ENCODE results near the gene MPI. TPM values are rescaled to one million over a fixed set of nuclear protein-coding genes. Genes with fewer than 3 reads are reported as not detected.

MPI gene
- polyA plus RNA-seq, 1 of the 3 experiments (the other 2 are of a cell fraction): 58.2 TPM

- TF ChIP-seq USF1 (IDR thresholded peaks at IDR 0.05; ENCODE audit: borderline replicate concordance, low read depth) (no peak), NRF1 (IDR thresholded peaks at IDR 0.05; ENCODE audit: low read depth, low read length) (no peak), IRF3 (IDR thresholded peaks at IDR 0.05; ENCODE audit: low read depth, low read length) (no peak), POLR2AphosphoS5 (IDR thresholded peaks at IDR 0.05; ENCODE audit: low read depth, low read length) (no peak)
Observed at GRCh38 chr15:74950078-74950908, 60.5 kb downstream of the MPI start (continued).

GRCh38 chr15:74951006-74951405 lies 61.2 kb downstream of the MPI start:
- no peaks in the 10 kb centered on the region for H3K9me2 ChIP-seq
- WGBS (ENCODE audit: low lambda C conversion rate): 79% methylated on average over 3 of the region's 3 CpGs
- H2AFZ ChIP-seq (ENCODE audit: low read depth): no peak overlapping the region
- ChIA-PET POLR2A (interaction anchor here (1.2 to 1.6 kb wide), 7 partner anchors 13 to 253 kb away, joined by 3 to 9 read pairs (median 6); partner anchors contain the start of genes COX5A, CSK, FAM219B and SCAMP5), CTCF (interaction anchor here (0.5 to 6.4 kb wide), 60 partner anchors 8 to 1015 kb away, joined by 3 to 165 read pairs (median 5); partner anchors contain the start of genes COX5A, CPLX3, CSK and EDC3)
- H3K4me2 ChIP-seq: no peak overlapping the region
- H3K4me1 ChIP-seq (ENCODE audit: control insufficient read depth in 1 of 2, insufficient read depth in 2 of 2, low read depth in 1 of 2, low read length in 1 of 2): peaks cover 0 to 24% of the 10 kb centered on the region in 2 experiments; a peak in 1 of 4 replicates
- H3K9me3 ChIP-seq: no peaks in the 10 kb centered on the region
- H3F3A ChIP-seq (replicated peaks; ENCODE audit: insufficient read depth): no peaks in the 10 kb centered on the region
- H3K9ac ChIP-seq: no peak overlapping the region
- no peaks in the 10 kb centered on the region for H3K79me2 ChIP-seq (ENCODE audit: insufficient read depth)
- no peak overlapping the region; a peak in 1 of 4 replicates for H3K27ac ChIP-seq (ENCODE audit: low read depth in 2 of 2, low read length in 1 of 2)
- no peak for DNase-seq
- H3K36me3 ChIP-seq (replicated peaks in 1 of 2; ENCODE audit: control insufficient read depth in 1 of 2, insufficient read depth in 2 of 2, low read length in 1 of 2): no peaks in the 10 kb centered on the region
- no peaks in the 10 kb centered on the region for H4K20me1 ChIP-seq (ENCODE audit: insufficient read depth)
- no peak overlapping the region for H3K4me3 ChIP-seq (ENCODE audit: low read depth in 2 of 2, low read length in 1 of 2)
- H3K27me3 ChIP-seq (ENCODE audit: insufficient read depth): no peaks in the 10 kb centered on the region
- TF ChIP-seq ZBTB33 (IDR thresholded peaks at IDR 0.05; ENCODE audit: borderline replicate concordance, low read depth): no peak
- no peak for TF ChIP-seq IRF3 (IDR thresholded peaks at IDR 0.05; ENCODE audit: low read depth, low read length)
- TF ChIP-seq NRF1 (IDR thresholded peaks at IDR 0.05; ENCODE audit: low read depth, low read length): no peak
- TF ChIP-seq TAF1 (IDR thresholded peaks at IDR 0.05; ENCODE audit: borderline replicate concordance, low read depth, low read length): no peak
- TF ChIP-seq REST (IDR thresholded peaks at IDR 0.05; ENCODE audit: low read depth, low read length): no peak
- no peak for TF ChIP-seq EP300 (IDR thresholded peaks at IDR 0.05; ENCODE audit: borderline replicate concordance in 1 of 2, low read depth in 1 of 2, low read length in 1 of 2)
- TF ChIP-seq FOXM1 (IDR thresholded peaks at IDR 0.05; ENCODE audit: low read depth): no peak
- TF ChIP-seq TEAD4 (IDR thresholded peaks at IDR 0.05; ENCODE audit: borderline replicate concordance, insufficient read depth): no peak
- TF ChIP-seq EZH2phosphoT487 (IDR thresholded peaks at IDR 0.05; ENCODE audit: borderline replicate concordance, low read depth): no peak
- no peak for TF ChIP-seq TCF12 (IDR thresholded peaks at IDR 0.05)
- TF ChIP-seq RXRA (IDR thresholded peaks at IDR 0.05; ENCODE audit: borderline replicate concordance, low read depth): no peak
- no peak for TF ChIP-seq MAX (IDR thresholded peaks at IDR 0.05; ENCODE audit: low read depth)
- no peak for TF ChIP-seq PBX3 (IDR thresholded peaks at IDR 0.05)
- no peak for TF ChIP-seq USF1 (IDR thresholded peaks at IDR 0.05; ENCODE audit: borderline replicate concordance, low read depth)
- TF ChIP-seq FOSL2 (IDR thresholded peaks at IDR 0.05; ENCODE audit: borderline replicate concordance, low read depth): no peak

All from SK-N-SH (cell line).